SU-DHL-6 (cell line): ENCODE measurements around the gene SLC6A20.
"Not testable (repeated sequence)": the region's sequence is repeated elsewhere in the genome, so short reads cannot be mapped to it uniquely, and the experiment has no call there.

Source experiments
- CTCF ChIP-seq: fragments of 200-600 bp; sonication (generic); IDR thresholded peaks from one replicate; pipeline ENCODE4 v1.5.1; 2017; ENCODE audit warnings: antibody characterized with exemption, mild to moderate bottlenecking, low read length, moderate library complexity; ENCODE audit not compliant: insufficient read depth, poor library complexity, severe bottlenecking
- EZH2phosphoT487 ChIP-seq: fragments of 200-600 bp; sonication (generic), shearing (Covaris generic); conservative IDR thresholded peaks from 2 replicates; pipeline ENCODE4 v1.6.1; 2018; ENCODE audit warnings: mild to moderate bottlenecking, antibody characterized with exemption, low read length, moderate library complexity, mixed read lengths

- not testable (repeated sequence) for TF ChIP-seq CTCF, EZH2phosphoT487
Observed at GRCh38 chr3:45757141-45757540, 39.2 kb downstream of the SLC6A20 start.
